GM12878 (cell line): ENCODE measurements around the gene SERPINE1. TPM values are rescaled to one million over a fixed set of nuclear protein-coding genes. Genes with fewer than 3 reads are reported as not detected.

Source experiments
- ATAC-seq: fragments of 200-7000 bp; cut with Tn5 transposase; 3 replicates; pipeline ENCODE4 v1.9.1; 2020; ENCODE audit warnings: mild to moderate bottlenecking, moderate library complexity
- BruUV-seq: library from RNA; stranded (reverse); fragments of 400-500 nt; replicated peaks from 2 replicates; lab custom pipeline; 2021; lab: Mats Ljungman, UMichigan
- CTCF ChIA-PET: fragments of 300-600 bp; sonication (Branson Sonifier 250); formaldehyde crosslinking; extraction: SDS; loops from one replicate; lab custom pipeline; 2021; ENCODE audit warnings: inconsistent platforms; lab: Yijun Ruan, JAX
- POLR2A ChIA-PET: fragments of 350-600 bp; formaldehyde crosslinking; extraction: SDS; loops from one replicate; lab custom pipeline; 2021; ENCODE audit warnings: inconsistent platforms; lab: Charles Lee
- RAD21 ChIA-PET: fragments of 300-600 bp; sonication (Branson Sonifier 250); formaldehyde crosslinking; loops from one replicate; lab custom pipeline; 2023; ENCODE audit warnings: antibody characterized with exemption; ENCODE audit not compliant: unreplicated experiment; lab: Charles Lee
- SMC1A ChIA-PET: fragments of 300-600 bp; sonication (Branson Sonifier 250); formaldehyde crosslinking; loops from one replicate; lab custom pipeline; 2023; ENCODE audit not compliant: unreplicated experiment, uncharacterized antibody; lab: Charles Lee
- DNase-seq: peaks from one replicate; pipeline ENCODE4 v3.0.0-alpha.2; 2011; ENCODE audit warnings: low read depth, low spot score
- FAIRE-seq: peaks from 3 replicates; lab custom pipeline; 2011; peaks lifted over from hg19 to GRCh38; lab: Jason Lieb, UNC
- H2AFZ ChIP-seq: 2 replicates; pipeline ENCODE4 v1.6.0; 2011; ENCODE audit warnings: low read depth, low read length, control low read depth; ENCODE audit not compliant: control insufficient read depth
- H3K27ac ChIP-seq: 2 replicates; pipeline ENCODE4 v1.5.1; 2011; ENCODE audit warnings: control low read depth; ENCODE audit not compliant: control insufficient read depth, insufficient read depth
- H3K27me3 ChIP-seq, 2 experiments: replicated peaks in 1 of 2; 2 replicates each; pipeline versions ENCODE4 v1.6.0 to v1.6.1; 2011; ENCODE audit warnings: low read length in 1 of 2; ENCODE audit not compliant: control insufficient read depth in 2 of 2, insufficient read depth in 2 of 2
- H3K36me3 ChIP-seq, 2 experiments: 2 replicates each; pipeline ENCODE4 v1.5.1; 2011; ENCODE audit warnings: low read length in 1 of 2; ENCODE audit not compliant: control insufficient read depth in 2 of 2, insufficient read depth in 2 of 2
- H3K4me1 ChIP-seq: 2 replicates; pipeline ENCODE4 v1.6.1; 2011; ENCODE audit warnings: mild to moderate bottlenecking, low read length, moderate library complexity, mixed read lengths; ENCODE audit not compliant: control insufficient read depth, insufficient read depth
- H3K4me2 ChIP-seq: 2 replicates; pipeline ENCODE4 v1.6.0; 2011; ENCODE audit warnings: control low read depth; ENCODE audit not compliant: control insufficient read depth, insufficient read depth
- H3K4me3 ChIP-seq: fragments of 200-600 bp; sonication (generic); 2 replicates; pipeline ENCODE4 v1.5.1; 2016
- H3K79me2 ChIP-seq: 2 replicates; pipeline ENCODE4 v1.6.0; 2011; ENCODE audit warnings: low read length; ENCODE audit not compliant: control insufficient read depth, insufficient read depth
- H3K9ac ChIP-seq: 2 replicates; pipeline ENCODE4 v1.8.0; 2011; ENCODE audit warnings: low read length, control low read depth, mixed read lengths; ENCODE audit not compliant: control insufficient read depth, insufficient read depth
- H3K9me3 ChIP-seq: replicated peaks from 3 replicates; pipeline ENCODE4 v1.5.1; 2011; ENCODE audit warnings: mild to moderate bottlenecking, low read length; ENCODE audit not compliant: control insufficient read depth, insufficient read depth
- H4K20me1 ChIP-seq: 2 replicates; pipeline ENCODE4 v1.6.0; 2011; ENCODE audit not compliant: control insufficient read depth, insufficient read depth
- CTCF ChIP-seq, 3 experiments: IDR thresholded peaks in 2 of 3; conservative IDR thresholded peaks in 1 of 3; 2 replicates each; pipeline ENCODE4 v1.5.1; 2011; ENCODE audit warnings: low read depth in 3 of 3, low read length in 3 of 3, mild to moderate bottlenecking in 3 of 3, control low read depth in 2 of 3, moderate library complexity in 2 of 3, inconsistent platforms in 1 of 3, mixed read lengths in 1 of 3; ENCODE audit not compliant: control insufficient read depth in 2 of 3, insufficient read depth in 1 of 3; ENCODE audit errors: extremely low read depth in 1 of 3
- POLR2A ChIP-seq: IDR thresholded peaks from 2 replicates; pipeline ENCODE4 v1.6.1; 2011; ENCODE audit warnings: low read depth, mild to moderate bottlenecking, low read length
- RAD21 ChIP-seq: IDR thresholded peaks from 2 replicates; pipeline ENCODE4 v1.6.1; 2011; ENCODE audit warnings: mild to moderate bottlenecking, low read depth, low read length, moderate library complexity; ENCODE audit not compliant: insufficient read depth
- SMC3 ChIP-seq: IDR thresholded peaks from 2 replicates; pipeline ENCODE4 v1.6.1; 2011; ENCODE audit warnings: low read length, improper control_type of control experiment, borderline replicate concordance
- SREBF1 ChIP-seq: IDR thresholded peaks from 2 replicates; pipeline ENCODE4 v1.6.1; 2012; ENCODE audit warnings: mild to moderate bottlenecking, low read length
- WGBS: methylation state at CpG from one replicate; pipeline ENCODE4 v1.1.6; 2016; ENCODE audit warnings: low lambda C conversion rate; ENCODE audit not compliant: insufficient replicate concordance, insufficient coverage; ENCODE audit errors: missing lambda C conversion rate; 5-methylcytosine and 5-hydroxymethylcytosine counted together
- in situ Hi-C: fragments of 300-500 bp; cut with MboI; formaldehyde crosslinking; loops from 9 replicates; pipeline ENCODE4 v1.14.3; 2018; ENCODE audit warnings: mixed read lengths
- intact Hi-C: fragments of 100-400 bp; cut with micrococcal nuclease; formaldehyde crosslinking; loops from one replicate; pipeline ENCODE4 v1.14.2; 2022; ENCODE audit not compliant: unreplicated experiment
- polyA plus RNA-seq, 11 experiments: library from polyadenylated mRNA; depleted of rRNA in 4 of 11; unstranded in 6 of 11; stranded (reverse) in 5 of 11; fragments of >200 nt; fragmentation: Nextera tagmentation in 4 of 11; fragmentation: Illumina TruSeq in 1 of 11; extraction: Ambion mirVana in 4 of 11; extraction: Trizol in 1 of 11; gene quantifications; 1 replicate in 1 of 11; 2 replicates in 10 of 11; pipeline versions ENCODE4 v1.2.1 to v1.2.3, GENCODE V29; 2011 to 2016; ENCODE audit warnings: inconsistent platforms in 2 of 11, missing spikeins in 2 of 11, low read depth in 1 of 11
- total RNA-seq, 4 experiments: library from RNA; depleted of rRNA in 3 of 4; stranded (reverse); fragments of >200 nt in 3 of 4; fragmentation: Illumina TruSeq in 1 of 4; extraction: Trizol in 1 of 4; gene quantifications; 2 replicates each; pipeline versions ENCODE4 v1.2.1 to v1.2.3, GENCODE V29; 2013 to 2021
- TF ChIP-seq, protein P1 (sequence below): fragments of 450-650 bp; IDR thresholded peaks from 2 replicates; pipeline ENCODE4 v1.6.1; 2018; ENCODE audit warnings: mild to moderate bottlenecking, low read depth, moderate library complexity; ENCODE audit not compliant: partially characterized antibody

SERPINE1 gene
- total and polyA plus RNA-seq, 10 of the 15 experiments (the other 5 are each of a cell fraction or from before 2014, with no cell fraction given), result 0.20 to 2.4 (median 0.44) TPM

- no peak overlapping the region for H3K9ac ChIP-seq
- no peaks in the 10 kb centered on the region for H3K27me3 ChIP-seq
- H3K9me3 ChIP-seq, result no peaks in the 10 kb centered on the region
- H2AFZ ChIP-seq, result no peak overlapping the region
- no TSS peak for BruUV-seq
- DNase-seq (no peak), FAIRE-seq (no peak), ATAC-seq (peak; percentile 64)
- H3K79me2 ChIP-seq, result peaks cover 4% of the 10 kb centered on the region; the same call in 1 of the 2 replicates
- H4K20me1 ChIP-seq, result 0 out of 2 replicates have a peak, but pooled peaks cover 3% of the 10 kb centered on the region
- H3K4me1 ChIP-seq, result no peaks in the 10 kb centered on the region
- H3K27ac ChIP-seq, result no peak overlapping the region
- no peak overlapping the region for H3K4me3 ChIP-seq
- intact Hi-C loops (loop anchor here (5.0 kb wide), 1 partner anchor 97 kb away; no protein-coding TSS in a partner anchor), in situ Hi-C loops (no loop called here)
- H3K36me3 ChIP-seq, result no peaks in the 10 kb centered on the region; a peak in 1 of 4 replicates
- ChIA-PET CTCF (interaction anchor here (0.6 to 1.6 kb wide), 5 partner anchors 14 to 224 kb away, joined by 3 to 10 read pairs (median 4); no protein-coding TSS in a partner anchor), RAD21 (interaction anchor here (0.6 to 1.1 kb wide), 5 partner anchors 10 to 480 kb away, joined by 3 to 5 read pairs (median 3); partner anchors contain the start of gene TRIM56), POLR2A (interaction anchor here (0.6 kb wide), 1 partner anchor 293 kb away, joined by 3 read pairs; no protein-coding TSS in a partner anchor), SMC1A (interaction anchor here (0.8 to 1.1 kb wide), 2 partner anchors 43 to 71 kb away, joined by 3 to 6 read pairs; partner anchors contain the start of gene VGF)
- WGBS, result 90% methylated on average over 12 of the region's 12 CpGs
- no peak overlapping the region for H3K4me2 ChIP-seq
- TF ChIP-seq SREBF1 (no peak), POLR2A (peak; percentile 21; the same call in 1 of the 2 replicates), CTCF (IDR thresholded peaks at IDR 0.05 in 2 of 3, conservative IDR thresholded peaks at IDR 0.05 in 1 of 3; ENCODE audit: control insufficient read depth in 2 of 3, extremely low read depth in 1 of 3, insufficient read depth in 1 of 3, low read depth in 3 of 3, low read length in 3 of 3) (peak; percentile 26 to 54 (median 49); a peak in 5 of 6 replicates), SMC3 (0 out of 2 replicates have a peak, but pooled peaks have one; percentile 2), RAD21 (peak; percentile 31; the same call in 1 of the 2 replicates)
- TF ChIP-seq, protein P1, sequence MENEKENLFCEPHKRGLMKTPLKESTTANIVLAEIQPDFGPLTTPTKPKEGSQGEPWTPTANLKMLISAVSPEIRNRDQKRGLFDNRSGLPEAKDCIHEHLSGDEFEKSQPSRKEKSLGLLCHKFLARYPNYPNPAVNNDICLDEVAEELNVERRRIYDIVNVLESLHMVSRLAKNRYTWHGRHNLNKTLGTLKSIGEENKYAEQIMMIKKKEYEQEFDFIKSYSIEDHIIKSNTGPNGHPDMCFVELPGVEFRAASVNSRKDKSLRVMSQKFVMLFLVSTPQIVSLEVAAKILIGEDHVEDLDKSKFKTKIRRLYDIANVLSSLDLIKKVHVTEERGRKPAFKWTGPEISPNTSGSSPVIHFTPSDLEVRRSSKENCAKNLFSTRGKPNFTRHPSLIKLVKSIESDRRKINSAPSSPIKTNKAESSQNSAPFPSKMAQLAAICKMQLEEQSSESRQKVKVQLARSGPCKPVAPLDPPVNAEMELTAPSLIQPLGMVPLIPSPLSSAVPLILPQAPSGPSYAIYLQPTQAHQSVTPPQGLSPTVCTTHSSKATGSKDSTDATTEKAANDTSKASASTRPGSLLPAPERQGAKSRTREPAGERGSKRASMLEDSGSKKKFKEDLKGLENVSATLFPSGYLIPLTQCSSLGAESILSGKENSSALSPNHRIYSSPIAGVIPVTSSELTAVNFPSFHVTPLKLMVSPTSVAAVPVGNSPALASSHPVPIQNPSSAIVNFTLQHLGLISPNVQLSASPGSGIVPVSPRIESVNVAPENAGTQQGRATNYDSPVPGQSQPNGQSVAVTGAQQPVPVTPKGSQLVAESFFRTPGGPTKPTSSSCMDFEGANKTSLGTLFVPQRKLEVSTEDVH, result no peak
Measured at GRCh38 chr7:101094791-101095375, 32.0 kb upstream of the SERPINE1 start.
